Right renal pelvis (tissue), 4 donors: ENCODE measurements around the gene DENND6B. TPM values are rescaled to one million over a fixed set of nuclear protein-coding genes. Genes with fewer than 3 reads are reported as not detected.

Source experiments
- DNase-seq, 4 donors: peaks; one replicate each; pipeline ENCODE4 v3.0.0-alpha.2; 2013; ENCODE audit warnings: low read depth in 4 of 4, low spot score in 3 of 4, missing footprints in 1 of 4
- polyA plus RNA-seq, 4 donors: library from polyadenylated mRNA; unstranded; fragments of 120-200 nt; gene quantifications; one replicate each; pipeline ENCODE4 v1.2.1, GENCODE V29; 2013; ENCODE audit not compliant: insufficient read length in 4 of 4

The DENND6B gene
- polyA plus RNA-seq, 4 donors: 12.0 to 17.9 (median 15.0) TPM

DNA sequence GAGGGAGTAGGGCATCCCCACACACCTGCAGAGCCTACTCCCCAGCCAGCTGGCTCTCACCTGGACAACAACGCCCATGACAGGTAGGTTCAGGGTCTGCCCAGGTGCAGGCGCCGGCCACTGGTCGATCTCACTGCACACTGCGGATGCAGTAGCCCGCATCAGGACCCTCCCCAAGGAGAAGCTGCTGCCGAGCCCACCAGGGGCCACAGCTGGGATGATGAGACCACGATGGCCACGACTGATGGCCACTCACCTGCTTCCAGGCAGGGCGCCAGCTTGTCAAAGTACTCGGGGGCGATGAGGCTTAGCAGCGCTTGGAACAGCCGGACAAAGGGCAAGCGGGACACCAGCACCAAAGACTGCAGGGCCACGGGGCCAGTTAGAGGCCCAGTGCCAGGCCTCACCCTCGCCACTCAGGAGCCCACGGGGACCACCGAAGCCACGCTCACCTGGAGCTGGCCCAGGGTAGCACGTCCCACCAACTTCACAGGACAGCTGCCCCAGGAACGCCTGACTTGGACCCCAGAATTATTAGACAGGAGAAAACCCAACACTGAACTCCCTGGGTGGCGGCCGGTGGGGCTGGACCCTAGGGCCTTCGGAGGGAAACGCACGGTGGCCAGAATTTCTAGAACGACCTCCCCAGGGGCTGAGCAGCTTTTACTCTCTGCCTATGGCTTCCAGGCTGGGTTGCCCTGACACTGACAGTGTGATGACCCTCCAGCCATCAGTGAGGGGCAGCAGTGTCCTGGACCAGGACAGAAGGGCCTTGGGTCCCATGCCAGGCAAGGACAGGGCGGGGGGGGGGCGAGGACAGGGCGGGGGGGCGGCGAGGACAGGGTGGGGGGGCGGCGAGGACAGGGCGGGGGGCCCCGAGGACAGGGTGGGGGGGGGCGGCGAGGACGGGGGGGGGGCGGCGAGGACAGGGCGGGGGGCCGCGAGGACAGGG is 10.4 kb downstream of the DENND6B start:
- DNase-seq: no peak

DNA sequence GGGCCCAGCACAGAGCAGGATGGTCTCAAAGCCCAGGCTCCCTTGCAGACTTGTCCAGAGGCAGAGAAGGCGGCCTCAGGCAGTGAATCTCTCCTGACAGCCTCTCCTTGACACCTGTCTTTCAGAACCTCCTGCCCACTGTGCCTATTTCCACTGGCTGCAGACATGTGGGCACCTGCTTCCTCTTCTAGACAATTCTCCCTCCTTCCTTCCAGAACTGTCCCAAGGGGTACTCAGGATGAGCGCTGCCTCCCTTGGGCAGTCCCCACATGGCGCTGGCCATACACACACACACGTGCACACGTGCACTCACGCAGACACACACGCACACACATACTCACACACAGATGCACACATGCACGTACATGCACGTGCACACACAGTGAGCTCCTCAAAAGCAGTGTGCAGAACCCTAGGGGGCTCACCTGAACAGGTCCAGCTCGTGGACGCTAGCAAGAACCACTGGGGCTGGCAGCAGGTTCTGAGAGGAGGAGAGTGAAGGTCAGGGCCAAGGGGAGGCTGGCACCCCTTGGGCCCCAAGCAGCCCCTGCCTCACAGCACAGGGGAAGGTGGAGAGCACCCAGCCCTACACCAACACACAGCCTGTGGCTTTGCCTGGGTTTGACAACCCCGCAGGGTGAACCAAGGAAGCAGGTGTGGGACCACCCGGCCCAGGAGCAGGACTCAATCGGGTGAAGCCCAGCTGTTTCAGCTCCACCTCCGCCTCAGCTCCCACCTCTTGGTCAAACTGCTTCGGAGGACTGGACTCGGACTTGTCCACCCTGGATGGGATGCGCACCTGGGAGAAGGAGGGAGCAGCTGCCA is 11.3 kb downstream of the DENND6B start:
- DNase-seq: no peak

GRCh38 chr22:50314455-50315288 is 12.1 kb downstream of the DENND6B start:
- no peak for DNase-seq

DNA sequence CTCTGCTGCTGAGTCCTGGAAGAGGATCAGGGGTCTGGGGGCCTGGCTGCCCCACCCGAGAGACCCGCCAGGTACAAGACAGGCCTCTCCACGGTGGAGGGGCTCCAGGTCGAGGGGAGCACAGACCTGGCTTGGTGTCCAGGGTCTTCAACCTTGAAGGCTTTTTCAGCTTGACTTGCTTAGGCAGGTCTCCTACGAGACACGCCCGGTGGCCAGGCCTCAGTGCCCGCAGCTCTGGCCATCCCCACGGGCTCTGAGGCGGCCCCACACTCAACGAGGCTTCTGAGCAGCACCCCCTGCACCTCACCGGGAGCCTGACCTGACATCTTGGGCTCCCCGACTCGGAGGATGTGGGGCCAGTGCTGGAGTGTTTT is 12.7 kb downstream of the DENND6B start:
- no peak for DNase-seq

DNA sequence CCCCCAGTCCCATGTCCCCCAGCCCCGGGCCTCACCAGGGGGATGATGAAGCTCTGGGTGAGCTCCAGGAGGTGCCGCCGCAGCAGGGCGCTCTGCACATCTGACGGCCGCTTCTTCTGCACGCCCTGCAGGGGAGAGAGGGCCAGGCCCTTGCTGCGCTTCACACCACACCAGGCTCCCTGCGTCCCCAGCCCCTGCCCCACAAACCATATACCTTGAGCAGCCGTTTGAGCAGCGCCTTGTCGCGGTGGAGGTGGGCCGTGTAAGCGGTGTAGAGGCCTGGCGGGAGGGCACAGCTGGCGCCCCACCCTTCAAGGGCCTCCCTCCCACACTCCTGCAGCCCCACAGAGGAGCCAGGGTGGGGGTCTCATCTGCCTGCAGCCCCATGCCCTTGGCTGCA is 13.2 kb downstream of the DENND6B start:
- DNase-seq: no peak

DNA sequence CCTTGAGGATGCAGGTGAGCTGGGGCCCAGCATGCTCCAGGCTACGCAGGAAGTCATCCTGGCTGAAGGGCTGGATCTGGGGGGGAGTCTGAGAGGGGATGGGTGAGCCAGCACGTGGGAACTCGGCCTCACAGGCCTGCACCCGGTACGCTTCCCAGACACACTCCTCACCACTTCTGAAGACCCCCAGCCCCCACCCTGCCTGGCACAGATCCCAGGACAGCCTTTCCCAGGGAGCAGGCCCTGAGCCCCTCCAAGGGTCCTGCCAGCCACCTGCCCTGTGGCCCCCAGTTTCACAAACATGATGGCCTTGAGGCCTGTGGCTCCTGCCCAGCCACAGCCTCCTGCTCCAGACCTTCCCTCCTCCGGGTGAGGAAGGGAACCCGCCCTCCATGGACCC is 13.8 kb downstream of the DENND6B start:
- DNase-seq: no peak

DNA sequence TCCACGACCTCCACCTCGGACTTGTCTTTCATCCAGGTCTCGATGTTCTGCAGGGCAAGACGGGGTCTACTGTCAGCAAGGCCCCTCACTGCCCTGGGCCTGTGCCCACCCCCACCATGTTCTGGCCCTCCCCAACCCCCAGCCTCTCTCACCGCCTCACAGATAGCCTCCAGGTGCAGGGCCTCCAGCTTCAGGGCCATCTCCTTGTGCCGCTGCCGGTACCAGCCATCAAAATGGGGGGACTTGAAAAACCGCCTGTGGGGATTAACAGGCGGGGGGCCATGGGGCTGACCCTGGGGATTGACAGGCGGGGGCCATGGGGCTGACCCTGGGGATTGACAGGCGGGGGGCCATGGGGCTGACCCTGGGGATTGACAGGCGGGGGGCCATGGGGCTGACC is 14.4 kb downstream of the DENND6B start:
- no peak for DNase-seq

GRCh38 chr22:50311606-50312351 is 15.0 kb downstream of the DENND6B start:
- no peak for DNase-seq

DNA sequence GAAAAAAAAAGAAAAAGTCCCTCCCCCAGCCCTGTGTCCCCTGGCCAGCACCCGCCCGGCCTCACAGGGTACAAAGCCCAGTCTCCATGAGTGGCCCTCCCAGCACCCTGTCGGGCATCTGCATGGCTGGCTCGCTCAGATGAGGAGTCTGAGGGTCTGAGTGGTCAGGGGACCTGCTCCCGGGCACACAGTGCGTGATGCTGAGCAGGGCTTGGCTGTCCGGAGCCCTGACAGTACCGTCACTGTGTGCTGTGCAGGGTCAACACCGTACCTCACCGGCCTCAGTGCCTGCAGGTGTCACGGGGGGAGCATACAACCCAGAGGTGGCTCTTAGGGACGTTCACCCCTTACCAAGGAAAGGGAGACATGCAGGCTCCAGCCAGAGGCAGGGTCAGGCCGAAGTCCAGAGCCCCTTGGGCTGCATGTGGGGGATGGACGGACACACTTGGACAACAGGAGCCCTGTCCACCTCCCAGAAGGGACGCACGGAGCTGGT is 15.8 kb downstream of the DENND6B start:
- no peak for DNase-seq

DNA sequence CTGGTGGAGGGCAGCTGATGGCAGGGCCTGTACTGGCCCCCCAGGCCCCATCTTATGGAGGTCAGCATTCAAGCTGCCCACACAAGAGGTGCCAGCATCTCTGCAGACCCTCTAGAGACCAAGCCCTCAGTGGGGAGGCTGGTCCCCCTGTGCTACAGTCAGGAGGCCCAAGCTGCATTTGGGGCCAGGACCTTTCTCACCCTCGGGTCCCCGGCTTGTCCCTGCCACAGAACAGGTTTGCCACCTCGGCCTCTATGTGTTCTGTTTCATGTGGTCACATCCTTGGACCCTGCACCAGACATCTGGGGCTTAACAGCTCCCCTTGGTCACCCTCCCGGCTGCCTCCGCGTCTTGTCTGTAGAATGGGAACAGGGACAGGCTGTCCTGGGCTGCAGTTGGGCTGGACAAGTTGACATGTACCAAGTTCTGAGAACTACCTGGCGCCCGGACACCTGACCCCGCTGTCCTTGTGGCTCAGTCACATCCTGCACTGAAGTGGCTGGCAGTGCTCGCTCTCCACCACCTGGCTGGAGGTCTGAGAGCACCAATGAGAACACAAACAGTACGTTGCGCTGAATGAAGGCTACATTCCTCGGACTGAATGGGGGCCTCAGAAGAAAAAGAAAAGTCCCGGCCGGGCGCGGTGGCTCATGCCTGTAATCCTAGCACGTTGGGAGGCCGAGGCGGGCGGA is 16.6 kb downstream of the DENND6B start:
- no peak for DNase-seq

DNA sequence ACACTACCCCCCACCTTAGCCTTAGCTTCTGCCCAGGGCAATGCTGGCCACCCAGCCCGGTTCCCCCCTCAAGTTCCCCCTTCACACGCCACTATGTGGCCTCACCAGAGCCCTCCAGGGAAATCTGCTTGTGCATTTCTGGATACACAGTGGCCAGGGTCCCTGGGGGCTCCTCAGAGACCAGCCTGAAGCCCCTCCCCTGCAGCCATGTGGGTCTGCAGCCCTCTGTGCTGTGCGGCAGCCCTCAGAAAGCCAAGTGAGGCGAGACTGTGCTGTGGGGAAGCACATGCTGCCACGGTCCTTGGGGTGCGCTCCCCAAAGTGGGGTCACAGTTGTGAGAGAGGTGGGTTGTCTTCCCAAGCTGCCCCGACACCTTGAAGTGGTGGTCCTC is 17.2 kb downstream of the DENND6B start:
- DNase-seq: no peak

DNA sequence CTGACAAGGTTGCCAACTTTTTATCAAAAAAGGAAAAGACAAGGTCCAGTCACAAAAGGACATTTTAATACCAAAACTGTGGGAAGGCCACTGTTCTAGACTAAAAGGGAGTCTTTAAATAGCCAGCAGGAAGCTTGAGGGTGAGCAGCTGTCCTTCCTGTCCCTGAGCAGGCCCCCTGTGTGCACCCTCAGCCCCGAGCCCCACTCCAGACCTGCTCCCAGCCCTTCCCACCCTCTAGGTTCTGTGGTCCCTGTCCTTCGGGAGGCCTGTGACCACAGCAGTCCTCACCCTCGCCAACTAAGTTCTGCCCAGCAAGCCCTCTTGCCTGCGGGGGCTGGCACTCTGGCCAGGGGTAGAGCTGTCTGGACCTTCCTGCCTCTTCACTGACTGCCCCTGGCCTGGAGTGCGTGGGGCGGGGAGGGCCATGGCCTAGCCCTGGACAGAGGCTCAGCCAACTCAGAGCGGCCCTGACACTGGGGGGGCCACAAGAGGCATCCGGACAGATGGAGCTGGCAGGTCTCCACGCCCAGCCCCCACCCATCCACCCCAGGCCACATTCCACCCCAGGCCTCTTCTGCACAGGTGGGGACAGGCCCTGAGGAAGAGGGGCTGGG is 17.7 kb downstream of the DENND6B start:
- DNase-seq: no peak

DNA sequence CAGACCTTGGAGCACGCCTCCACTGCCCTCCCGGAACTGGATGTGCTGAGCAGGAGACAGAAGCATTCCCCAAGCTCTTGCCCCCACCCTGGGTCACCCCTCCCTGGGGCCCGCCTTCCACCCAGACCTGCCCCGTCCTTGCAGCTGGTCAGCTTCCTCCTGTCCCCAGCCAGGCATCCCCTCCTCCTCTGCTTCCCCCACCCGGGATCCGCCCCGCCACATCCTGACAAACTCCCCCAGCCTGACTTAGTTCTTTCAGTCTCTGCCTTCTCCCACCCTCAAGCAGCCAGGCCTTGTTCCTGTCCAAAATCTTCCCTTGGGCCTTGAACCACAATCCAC is 18.2 kb downstream of the DENND6B start:
- no peak for DNase-seq

DNA sequence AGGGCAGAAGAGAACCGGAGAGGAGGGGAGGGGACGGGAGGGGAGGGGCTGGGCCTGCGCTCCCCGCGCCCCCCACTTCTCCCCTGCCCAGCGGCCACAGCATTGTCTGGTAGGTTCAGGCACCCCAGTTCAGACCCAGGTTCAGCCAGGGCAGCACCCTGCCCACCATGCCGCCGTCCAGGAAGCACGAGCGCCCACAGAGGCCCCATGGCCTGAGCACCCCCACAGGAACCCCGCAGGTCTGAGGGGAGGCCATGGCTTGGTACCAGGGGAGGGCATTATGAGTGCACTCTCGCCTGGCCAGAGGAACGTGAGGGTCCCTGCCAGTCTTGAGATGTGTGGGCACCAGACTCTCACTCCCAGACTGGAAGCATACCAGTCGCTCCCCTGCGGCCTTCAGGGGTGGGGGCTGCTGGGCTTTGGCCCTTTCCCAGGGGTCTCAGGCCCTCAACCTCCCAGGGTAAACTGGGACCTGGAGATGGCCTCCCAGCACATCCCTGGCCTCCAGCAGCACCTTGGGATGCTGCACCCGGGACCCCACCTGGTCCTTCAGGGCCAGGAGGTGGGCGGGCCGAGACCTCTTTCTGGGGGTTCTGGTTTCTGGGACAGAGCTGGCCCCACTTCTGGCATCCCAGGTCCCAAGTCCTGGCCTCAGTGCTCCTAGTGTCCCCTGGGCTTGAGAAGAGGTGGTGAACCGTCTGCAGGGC is 18.8 kb downstream of the DENND6B start:
- DNase-seq: no peak

DNA sequence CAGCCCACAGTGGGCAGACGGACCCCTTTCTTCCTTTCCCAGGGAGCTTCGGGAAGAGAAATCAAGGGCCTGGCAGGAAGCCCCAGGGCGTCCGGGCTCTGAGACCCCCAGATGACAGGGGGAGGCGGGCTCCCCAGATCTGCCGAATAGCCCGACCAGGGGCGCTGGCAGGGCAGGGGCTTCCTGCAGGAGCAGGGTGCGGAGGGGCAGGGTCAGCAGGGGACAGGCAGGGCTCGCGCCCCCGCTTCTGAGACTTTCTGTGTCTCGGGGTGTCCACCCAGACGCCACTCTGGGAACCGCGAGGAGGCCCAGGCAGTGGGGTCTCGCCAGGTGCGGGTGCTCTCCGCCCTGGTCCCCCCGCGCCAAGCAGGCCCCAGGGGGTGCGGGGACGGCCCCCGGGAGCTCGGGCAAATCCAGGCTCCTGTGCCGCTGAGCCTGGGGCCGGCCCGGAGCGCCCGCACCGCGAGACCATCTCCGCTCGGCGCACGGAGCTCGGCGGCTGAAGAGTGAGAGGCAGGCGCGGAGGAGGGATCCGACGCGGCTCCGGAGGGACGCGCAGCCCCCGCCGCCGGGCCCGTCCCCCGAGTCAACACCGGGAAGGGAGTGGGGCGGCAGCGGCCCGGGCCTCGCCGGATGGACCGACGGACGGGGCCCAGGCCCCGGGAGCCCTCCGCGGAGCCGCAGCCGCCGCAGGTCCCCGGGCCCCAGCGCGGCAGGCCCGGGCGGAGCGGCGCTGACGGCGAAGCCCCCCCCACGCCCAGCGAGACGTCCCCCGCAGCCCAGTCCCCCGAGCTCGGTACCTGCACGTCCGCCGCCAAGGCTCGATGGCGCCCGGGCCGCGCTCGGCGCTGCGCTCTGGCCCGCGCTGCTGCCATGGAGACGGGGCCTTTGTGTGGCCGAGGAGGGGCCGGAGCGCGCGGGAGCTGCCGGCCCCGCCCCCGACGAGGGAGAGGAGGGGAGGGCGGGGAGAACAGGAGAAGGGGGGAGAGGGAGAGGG is 19.8 kb downstream of the DENND6B start, which contains the start of gene PLXNB2:
Gene PLXNB2 (minus strand): TSS at position 894 of the 997 bp plus-strand sequence. CDS start 17,062 bp downstream, outside the sequence.
- peak in 3 of 4 donors; percentile 79 to 83 (median 82) for DNase-seq

DNA sequence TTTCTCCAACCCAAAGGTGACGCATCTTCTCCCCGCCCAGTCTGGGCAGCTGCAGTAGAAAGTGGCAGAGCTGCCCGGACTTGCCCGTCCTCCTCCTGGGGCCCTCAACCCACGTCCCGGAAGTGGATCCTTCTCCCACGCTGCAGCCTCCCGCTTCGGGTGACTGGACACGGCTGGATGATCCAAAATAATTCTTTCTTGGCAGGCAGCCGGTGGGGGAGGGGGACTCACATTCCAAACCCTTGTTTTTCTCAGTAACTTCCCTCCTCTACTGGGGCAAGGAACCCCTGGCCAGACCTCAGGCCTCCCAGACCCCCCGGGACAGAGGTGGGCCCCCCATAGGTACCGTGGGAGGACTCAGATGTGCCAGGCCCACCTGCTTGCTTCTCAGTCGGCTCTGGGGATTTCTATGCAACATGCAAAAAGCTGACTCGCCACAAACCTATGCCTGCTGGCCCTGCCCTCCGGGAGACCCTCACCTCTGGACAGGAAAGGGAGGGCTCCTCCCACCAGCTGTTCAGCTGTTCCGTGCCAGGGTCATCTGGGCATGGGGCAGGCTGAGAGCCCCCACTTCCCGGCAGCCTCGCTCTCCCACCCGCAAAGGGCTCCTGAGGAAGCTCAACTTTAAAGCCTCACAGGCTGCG is 20.8 kb downstream of the DENND6B start:
- DNase-seq: peak; percentile 80 to 91 (median 86)
